BLaER1 treated with 17β-estradiol and CSF1 and Interleukin-3, amounts not matched to agents 10 nM and 100 nM (cell line): ENCODE data around the gene TCHP.

ENCODE experiments used
- H3K27ac ChIP-seq, 11 experiments: shearing (Covaris generic); formaldehyde crosslinking; 2 replicates each; pipeline ENCODE4 v1.8.1; 2022
- H3K27me3 ChIP-seq, 11 experiments: shearing (Covaris generic); formaldehyde crosslinking; 2 replicates each; pipeline ENCODE4 v1.8.1; 2022
- H3K36me3 ChIP-seq, 11 experiments: shearing (Covaris generic); formaldehyde crosslinking; 2 replicates each; pipeline ENCODE4 v1.8.1; 2022
- H3K4me1 ChIP-seq, 10 experiments: shearing (Covaris generic); formaldehyde crosslinking; 2 replicates each; pipeline ENCODE4 v1.8.1; 2022
- H3K4me2 ChIP-seq, 11 experiments: shearing (Covaris generic); formaldehyde crosslinking; 2 replicates each; pipeline ENCODE4 v1.8.1; 2022
- H3K4me3 ChIP-seq, 10 experiments: shearing (Covaris generic); formaldehyde crosslinking; 2 replicates each; pipeline ENCODE4 v1.8.1; 2022
- H3K9ac ChIP-seq, 11 experiments: shearing (Covaris generic); formaldehyde crosslinking; 2 replicates each; pipeline ENCODE4 v1.8.1; 2022
- H3K9me3 ChIP-seq, 11 experiments: shearing (Covaris generic); formaldehyde crosslinking; replicated peaks in 1 of 11; 2 replicates each; pipeline ENCODE4 v1.8.1; 2022
- H4K20me1 ChIP-seq, 11 experiments: shearing (Covaris generic); formaldehyde crosslinking; 2 replicates each; pipeline ENCODE4 v1.8.1; 2022
- Cebpa-rat ChIP-seq, 11 experiments: shearing (Covaris generic); IDR thresholded peaks; 2 replicates each; pipeline ENCODE4 v1.8.1; 2022

TCHP gene

GRCh38 chr12:109943811-109944210 is 43.7 kb downstream of the TCHP start:
- H3K9ac ChIP-seq: no peak overlapping the region
- no peaks in the 10 kb centered on the region for H3K27me3 ChIP-seq
- H3K4me3 ChIP-seq: no peak overlapping the region
- TF ChIP-seq Cebpa-rat (IDR thresholded peaks at IDR 0.05): no peak
- peaks cover 40 to 55% (median 43%) of the 10 kb centered on the region in 10 experiments for H3K4me1 ChIP-seq
- H3K9me3 ChIP-seq: no peaks in the 10 kb centered on the region
- H3K4me2 ChIP-seq: no peak overlapping the region
- H3K27ac ChIP-seq: no peak overlapping the region
- H3K36me3 ChIP-seq: peaks cover 49 to 88% (median 74%) of the 10 kb centered on the region in 11 experiments
- peaks cover 0 to 40% (median 0%) of the 10 kb centered on the region in 11 experiments; a peak in 5 of 22 replicates for H4K20me1 ChIP-seq

GRCh38 chr12:109944561-109945359 is 44.7 kb downstream of the TCHP start:
- H3K4me3 ChIP-seq: no peak overlapping the region
- no peak overlapping the region for H3K9ac ChIP-seq
- H3K9me3 ChIP-seq: no peaks in the 10 kb centered on the region
- H3K27ac ChIP-seq: no peak overlapping the region; a peak in 1 of 22 replicates
- peaks cover 40 to 60% (median 46%) of the 10 kb centered on the region in 10 experiments for H3K4me1 ChIP-seq
- no peaks in the 10 kb centered on the region for H3K27me3 ChIP-seq
- peak overlapping the region in 4 of 11 experiments; percentile 3 to 11 (median 6); a peak in 2 of 22 replicates for H3K4me2 ChIP-seq
- peaks cover 0 to 49% (median 0%) of the 10 kb centered on the region in 11 experiments; a peak in 5 of 22 replicates for H4K20me1 ChIP-seq
- H3K36me3 ChIP-seq: peaks cover 53 to 88% (median 74%) of the 10 kb centered on the region in 11 experiments
- TF ChIP-seq Cebpa-rat (IDR thresholded peaks at IDR 0.05): no peak

- Histone ChIP-seq H4K20me1 (peaks cover 0 to 65% (median 0%) of the 10 kb centered on the region in 11 experiments; a peak in 6 of 22 replicates), H3K27me3 (no peaks in the 10 kb centered on the region), H3K9ac (peak overlapping the region in 7 of 11 experiments; percentile 12 to 55 (median 39); a peak in 9 of 22 replicates), H3K4me2 (peak overlapping the region; percentile 31 to 89 (median 73)), H3K27ac (peak overlapping the region in 10 of 11 experiments; percentile 16 to 73 (median 59); a peak in 19 of 22 replicates), H3K36me3 (peaks cover 70 to 89% (median 81%) of the 10 kb centered on the region in 11 experiments), H3K4me1 (peaks cover 32 to 60% (median 43%) of the 10 kb centered on the region in 10 experiments), H3K4me3 (peak overlapping the region in 5 of 10 experiments; percentile 6 to 13 (median 7); a peak in 1 of 20 replicates), H3K9me3 (no peaks in the 10 kb centered on the region)
- no peak for TF ChIP-seq Cebpa-rat (IDR thresholded peaks at IDR 0.05)
Measured at GRCh38 chr12:109946505-109946904, 46.4 kb downstream of the TCHP start.

GRCh38 chr12:109946913-109947312 is 46.8 kb downstream of the TCHP start:
- Histone ChIP-seq H3K27ac (peak overlapping the region in 10 of 11 experiments; percentile 16 to 73 (median 59); a peak in 20 of 22 replicates), H3K36me3 (peaks cover 74 to 94% (median 84%) of the 10 kb centered on the region in 11 experiments), H3K9me3 (no peaks in the 10 kb centered on the region), H3K4me1 (peaks cover 28 to 60% (median 41%) of the 10 kb centered on the region in 10 experiments), H4K20me1 (peaks cover 0 to 69% (median 3%) of the 10 kb centered on the region in 11 experiments; a peak in 9 of 22 replicates), H3K27me3 (no peaks in the 10 kb centered on the region), H3K9ac (peak overlapping the region in 7 of 11 experiments; percentile 12 to 55 (median 39); a peak in 9 of 22 replicates), H3K4me3 (peak overlapping the region in 5 of 10 experiments; percentile 6 to 13 (median 7); a peak in 2 of 20 replicates), H3K4me2 (peak overlapping the region; percentile 31 to 89 (median 73))
- no peak for TF ChIP-seq Cebpa-rat (IDR thresholded peaks at IDR 0.05)

- Histone ChIP-seq H3K4me3 (0 out of 20 replicates have a peak overlapping the region, but pooled peaks of 1 of the 10 experiments have one; percentile 13), H3K4me1 (peaks cover 22 to 64% (median 42%) of the 10 kb centered on the region in 10 experiments), H4K20me1 (peaks cover 0 to 75% (median 8%) of the 10 kb centered on the region in 11 experiments; a peak in 9 of 22 replicates), H3K27ac (peak overlapping the region in 10 of 11 experiments; percentile 5 to 73 (median 59); a peak in 19 of 22 replicates), H3K9me3 (no peaks in the 10 kb centered on the region), H3K36me3 (peaks cover 78 to 97% (median 84%) of the 10 kb centered on the region in 11 experiments), H3K27me3 (no peaks in the 10 kb centered on the region), H3K9ac (peak overlapping the region in 5 of 11 experiments; percentile 20 to 55 (median 49); a peak in 5 of 22 replicates), H3K4me2 (peak overlapping the region; percentile 31 to 89 (median 73))
- no peak for TF ChIP-seq Cebpa-rat (IDR thresholded peaks at IDR 0.05)
Measured at GRCh38 chr12:109947521-109947920, 47.4 kb downstream of the TCHP start.

- Histone ChIP-seq H3K27me3 (no peaks in the 10 kb centered on the region), H3K4me1 (peaks cover 22 to 72% (median 49%) of the 10 kb centered on the region in 10 experiments), H3K4me2 (peak overlapping the region in 10 of 11 experiments; percentile 31 to 89 (median 76); a peak in 17 of 22 replicates), H4K20me1 (peaks cover 0 to 84% (median 11%) of the 10 kb centered on the region in 11 experiments; a peak in 11 of 22 replicates), H3K9ac (no peak overlapping the region), H3K36me3 (peaks cover 80 to 97% (median 89%) of the 10 kb centered on the region in 11 experiments), H3K4me3 (no peak overlapping the region), H3K9me3 (no peaks in the 10 kb centered on the region), H3K27ac (peak overlapping the region in 4 of 11 experiments; percentile 66 to 73 (median 70); a peak in 5 of 22 replicates)
- TF ChIP-seq Cebpa-rat (IDR thresholded peaks at IDR 0.05): no peak
Measured at GRCh38 chr12:109948368-109948767, 48.3 kb downstream of the TCHP start.

GRCh38 chr12:109949089-109949488 is 49.0 kb downstream of the TCHP start:
- no peak overlapping the region for H3K4me3 ChIP-seq
- peaks cover 80 to 97% (median 91%) of the 10 kb centered on the region in 11 experiments for H3K36me3 ChIP-seq
- H4K20me1 ChIP-seq: peaks cover 0 to 90% (median 13%) of the 10 kb centered on the region in 11 experiments; a peak in 11 of 22 replicates
- TF ChIP-seq Cebpa-rat (IDR thresholded peaks at IDR 0.05): no peak
- no peak overlapping the region for H3K9ac ChIP-seq
- H3K4me2 ChIP-seq: peak overlapping the region in 1 of 11 experiments; percentile 89; a peak in 3 of 22 replicates
- H3K27me3 ChIP-seq: no peaks in the 10 kb centered on the region
- no peak overlapping the region for H3K27ac ChIP-seq
- peaks cover 22 to 76% (median 50%) of the 10 kb centered on the region in 10 experiments for H3K4me1 ChIP-seq
- no peaks in the 10 kb centered on the region for H3K9me3 ChIP-seq

- H3K27me3 ChIP-seq: no peaks in the 10 kb centered on the region
- no peak overlapping the region for H3K4me3 ChIP-seq
- H4K20me1 ChIP-seq: peaks cover 0 to 82% (median 13%) of the 10 kb centered on the region in 11 experiments; a peak in 11 of 22 replicates
- peaks cover 83 to 97% (median 93%) of the 10 kb centered on the region in 11 experiments for H3K36me3 ChIP-seq
- no peaks in the 10 kb centered on the region for H3K9me3 ChIP-seq
- no peak overlapping the region for H3K27ac ChIP-seq
- no peak overlapping the region for H3K4me2 ChIP-seq
- TF ChIP-seq Cebpa-rat (IDR thresholded peaks at IDR 0.05): no peak
- peaks cover 22 to 68% (median 47%) of the 10 kb centered on the region in 10 experiments for H3K4me1 ChIP-seq
- no peak overlapping the region for H3K9ac ChIP-seq
Measured at GRCh38 chr12:109950625-109951024, 50.6 kb downstream of the TCHP start.
